Chondrocyte (in vitro differentiated cells): Measurements from ENCODE around the gene ANKRD40. TPM values are rescaled to one million over a fixed set of nuclear protein-coding genes. Genes with fewer than 3 reads are reported as not detected.
"Not testable (repeated sequence)": the region's sequence is repeated elsewhere in the genome, so short reads cannot be mapped to it uniquely, and the experiment has no call there.

Experiments
- DNase-seq: peaks from one replicate; pipeline ENCODE4 v3.0.0; 2021; ENCODE audit warnings: mixed read lengths, low spot score
- H3K27ac Mint-ChIP-seq: one replicate; pipeline ENCODE4 v1.8.0; 2021; ENCODE audit warnings: mild to moderate bottlenecking, moderate library complexity, mixed read lengths; ENCODE audit not compliant: unreplicated experiment
- H3K27me3 Mint-ChIP-seq: 2 replicates; pipeline ENCODE4 v1.8.0; 2021; ENCODE audit warnings: low read depth, mixed read lengths
- H3K36me3 Mint-ChIP-seq: 2 replicates; pipeline ENCODE4 v1.8.0; 2021; ENCODE audit warnings: low read depth, mixed read lengths
- H3K4me1 Mint-ChIP-seq: 2 replicates; pipeline ENCODE4 v1.8.0; 2021; ENCODE audit warnings: low read depth, mild to moderate bottlenecking, mixed read lengths
- H3K4me3 Mint-ChIP-seq: one replicate; pipeline ENCODE4 v1.8.0; 2021; ENCODE audit warnings: mild to moderate bottlenecking, moderate library complexity, mixed read lengths; ENCODE audit not compliant: unreplicated experiment
- H3K9me3 Mint-ChIP-seq: 2 replicates; pipeline ENCODE4 v1.8.0; 2021; ENCODE audit warnings: low read depth, mixed read lengths
- CTCF ChIP-seq: fragments of 200-600 bp; sonication (generic); IDR thresholded peaks from 2 replicates; pipeline ENCODE4 v1.5.0; 2021; ENCODE audit warnings: antibody characterized with exemption, mild to moderate bottlenecking, moderate library complexity
- total RNA-seq: library from RNA; stranded (reverse); gene quantifications from 3 replicates; pipeline ENCODE4 v1.2.1, GENCODE V29; 2021

ANKRD40 gene
- total RNA-seq, 1 donor from 2014 or later, result 36.1 TPM

GRCh38 chr17:50710650-50711049, 2.9 kb upstream of the ANKRD40 start:
- Mint-ChIP-seq H3K9me3 (no peaks in the 10 kb centered on the region), H3K4me1 (peaks cover 28% of the 10 kb centered on the region), H3K4me3 (no peak overlapping the region), H3K36me3 (no peaks in the 10 kb centered on the region), H3K27ac (no peak overlapping the region), H3K27me3 (no peaks in the 10 kb centered on the region)
- no peak for TF ChIP-seq CTCF
- no peak for DNase-seq

- H3K4me3 Mint-ChIP-seq, result no peak overlapping the region
- H3K36me3 Mint-ChIP-seq, result peaks cover 1% of the 10 kb centered on the region
- TF ChIP-seq CTCF, result no peak
- no peaks in the 10 kb centered on the region for H3K27me3 Mint-ChIP-seq
- DNase-seq, result no peak
- H3K27ac Mint-ChIP-seq, result no peak overlapping the region
- H3K4me1 Mint-ChIP-seq, result peaks cover 34% of the 10 kb centered on the region
- no peaks in the 10 kb centered on the region for H3K9me3 Mint-ChIP-seq
These were observed 2.3 kb upstream of the ANKRD40 start for GRCh38 chr17:50710025-50710424.

- peaks cover 34% of the 10 kb centered on the region for H3K4me1 Mint-ChIP-seq
- peak overlapping the region; percentile 92 for H3K4me3 Mint-ChIP-seq
- not testable (repeated sequence) for DNase-seq, H3K9me3 Mint-ChIP-seq, H3K27me3 Mint-ChIP-seq, H3K36me3 Mint-ChIP-seq
- peak overlapping the region; percentile 95 for H3K27ac Mint-ChIP-seq
These were observed 1.3 kb upstream of the ANKRD40 start for GRCh38 chr17:50709053-50709452.

GRCh38 chr17:50708050-50709000, 611 bp upstream of the ANKRD40 start:
- Mint-ChIP-seq H3K9me3 (no peaks in the 10 kb centered on the region), H3K4me1 (peaks cover 42% of the 10 kb centered on the region), H3K27me3 (no peaks in the 10 kb centered on the region), H3K27ac (peak overlapping the region; percentile 95), H3K36me3 (peaks cover 8% of the 10 kb centered on the region), H3K4me3 (peak overlapping the region; percentile 92)
- DNase-seq, result no peak
- TF ChIP-seq CTCF, result peak; percentile 50

GRCh38 chr17:50703162-50703561, 4.6 kb downstream of the ANKRD40 start:
- H3K36me3 Mint-ChIP-seq, result peaks cover 20% of the 10 kb centered on the region

More at GRCh38 chr17:50703162-50703561, 4.6 kb downstream of the ANKRD40 start:
- Mint-ChIP-seq H3K4me1 (peaks cover 40% of the 10 kb centered on the region), H3K27me3 (no peaks in the 10 kb centered on the region), H3K9me3 (no peaks in the 10 kb centered on the region), H3K27ac (no peak overlapping the region), H3K4me3 (no peak overlapping the region)
- DNase-seq, result no peak
- TF ChIP-seq CTCF, result no peak
